Measurements from ENCODE around the gene CNIH3.

GRCh38 chr1:224635356-224635755 is 19.2 kb downstream of the CNIH3 start:
- no peak for TF ChIP-seq POLR2A (IDR thresholded peaks at IDR 0.05)
- TF ChIP-seq CTCF (IDR thresholded peaks at IDR 0.05): no peak
